ENCODE results near the gene NR5A1.

DNA sequence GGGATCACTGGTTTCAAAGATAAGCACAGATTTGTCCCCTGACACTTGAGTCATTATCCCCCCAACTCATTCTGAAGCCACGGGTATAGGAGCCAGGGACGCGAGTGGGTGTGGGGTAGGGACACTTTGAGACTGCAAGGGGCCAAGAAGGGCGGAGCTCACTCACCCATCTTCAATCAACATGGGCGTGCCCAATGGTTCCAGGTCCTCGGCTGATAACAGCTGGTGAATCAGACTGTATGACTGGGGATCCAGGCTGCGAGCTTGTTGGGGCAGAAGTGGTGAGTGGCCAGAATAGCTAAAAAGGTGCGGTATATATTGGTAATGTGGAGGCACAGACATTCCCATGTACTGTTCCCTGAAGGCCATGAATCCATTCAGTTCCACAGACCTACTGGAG, 30.7 kb upstream of the NR5A1 start:
- TF ChIP-seq ZNF521 (tag by site-specific recombination; IDR thresholded peaks at IDR 0.05) (no peak), ZNF449 (tag by site-specific recombination; IDR thresholded peaks at IDR 0.05) (no peak), YY2 (tag by site-specific recombination; IDR thresholded peaks at IDR 0.05) (no peak), ZNF792 (tag by site-specific recombination; IDR thresholded peaks at IDR 0.05) (no peak), KLF10 (tag by site-specific recombination; IDR thresholded peaks at IDR 0.05) (no peak), OSR2 (tag by site-specific recombination; IDR thresholded peaks at IDR 0.05) (no peak), YY1 (tag by site-specific recombination; IDR thresholded peaks at IDR 0.05) (no peak), ZNF140 (tag by site-specific recombination; IDR thresholded peaks at IDR 0.05) (no peak), SCRT1 (tag by site-specific recombination; IDR thresholded peaks at IDR 0.05; ENCODE audit: borderline replicate concordance) (no peak), ZXDB (tag by site-specific recombination; IDR thresholded peaks at IDR 0.05) (no peak)
- TF ChIP-seq, protein P1, sequence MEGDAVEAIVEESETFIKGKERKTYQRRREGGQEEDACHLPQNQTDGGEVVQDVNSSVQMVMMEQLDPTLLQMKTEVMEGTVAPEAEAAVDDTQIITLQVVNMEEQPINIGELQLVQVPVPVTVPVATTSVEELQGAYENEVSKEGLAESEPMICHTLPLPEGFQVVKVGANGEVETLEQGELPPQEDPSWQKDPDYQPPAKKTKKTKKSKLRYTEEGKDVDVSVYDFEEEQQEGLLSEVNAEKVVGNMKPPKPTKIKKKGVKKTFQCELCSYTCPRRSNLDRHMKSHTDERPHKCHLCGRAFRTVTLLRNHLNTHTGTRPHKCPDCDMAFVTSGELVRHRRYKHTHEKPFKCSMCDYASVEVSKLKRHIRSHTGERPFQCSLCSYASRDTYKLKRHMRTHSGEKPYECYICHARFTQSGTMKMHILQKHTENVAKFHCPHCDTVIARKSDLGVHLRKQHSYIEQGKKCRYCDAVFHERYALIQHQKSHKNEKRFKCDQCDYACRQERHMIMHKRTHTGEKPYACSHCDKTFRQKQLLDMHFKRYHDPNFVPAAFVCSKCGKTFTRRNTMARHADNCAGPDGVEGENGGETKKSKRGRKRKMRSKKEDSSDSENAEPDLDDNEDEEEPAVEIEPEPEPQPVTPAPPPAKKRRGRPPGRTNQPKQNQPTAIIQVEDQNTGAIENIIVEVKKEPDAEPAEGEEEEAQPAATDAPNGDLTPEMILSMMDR (tag by site-specific recombination; IDR thresholded peaks at IDR 0.05): no peak
- TF ChIP-seq, protein P2, sequence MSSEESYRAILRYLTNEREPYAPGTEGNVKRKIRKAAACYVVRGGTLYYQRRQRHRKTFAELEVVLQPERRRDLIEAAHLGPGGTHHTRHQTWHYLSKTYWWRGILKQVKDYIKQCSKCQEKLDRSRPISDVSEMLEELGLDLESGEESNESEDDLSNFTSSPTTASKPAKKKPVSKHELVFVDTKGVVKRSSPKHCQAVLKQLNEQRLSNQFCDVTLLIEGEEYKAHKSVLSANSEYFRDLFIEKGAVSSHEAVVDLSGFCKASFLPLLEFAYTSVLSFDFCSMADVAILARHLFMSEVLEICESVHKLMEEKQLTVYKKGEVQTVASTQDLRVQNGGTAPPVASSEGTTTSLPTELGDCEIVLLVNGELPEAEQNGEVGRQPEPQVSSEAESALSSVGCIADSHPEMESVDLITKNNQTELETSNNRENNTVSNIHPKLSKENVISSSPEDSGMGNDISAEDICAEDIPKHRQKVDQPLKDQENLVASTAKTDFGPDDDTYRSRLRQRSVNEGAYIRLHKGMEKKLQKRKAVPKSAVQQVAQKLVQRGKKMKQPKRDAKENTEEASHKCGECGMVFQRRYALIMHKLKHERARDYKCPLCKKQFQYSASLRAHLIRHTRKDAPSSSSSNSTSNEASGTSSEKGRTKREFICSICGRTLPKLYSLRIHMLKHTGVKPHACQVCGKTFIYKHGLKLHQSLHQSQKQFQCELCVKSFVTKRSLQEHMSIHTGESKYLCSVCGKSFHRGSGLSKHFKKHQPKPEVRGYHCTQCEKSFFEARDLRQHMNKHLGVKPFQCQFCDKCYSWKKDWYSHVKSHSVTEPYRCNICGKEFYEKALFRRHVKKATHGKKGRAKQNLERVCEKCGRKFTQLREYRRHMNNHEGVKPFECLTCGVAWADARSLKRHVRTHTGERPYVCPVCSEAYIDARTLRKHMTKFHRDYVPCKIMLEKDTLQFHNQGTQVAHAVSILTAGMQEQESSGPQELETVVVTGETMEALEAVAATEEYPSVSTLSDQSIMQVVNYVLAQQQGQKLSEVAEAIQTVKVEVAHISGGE (tag by site-specific recombination; conservative IDR thresholded peaks at IDR 0.05; ENCODE audit: low read depth): no peak
- TF ChIP-seq, protein P3, sequence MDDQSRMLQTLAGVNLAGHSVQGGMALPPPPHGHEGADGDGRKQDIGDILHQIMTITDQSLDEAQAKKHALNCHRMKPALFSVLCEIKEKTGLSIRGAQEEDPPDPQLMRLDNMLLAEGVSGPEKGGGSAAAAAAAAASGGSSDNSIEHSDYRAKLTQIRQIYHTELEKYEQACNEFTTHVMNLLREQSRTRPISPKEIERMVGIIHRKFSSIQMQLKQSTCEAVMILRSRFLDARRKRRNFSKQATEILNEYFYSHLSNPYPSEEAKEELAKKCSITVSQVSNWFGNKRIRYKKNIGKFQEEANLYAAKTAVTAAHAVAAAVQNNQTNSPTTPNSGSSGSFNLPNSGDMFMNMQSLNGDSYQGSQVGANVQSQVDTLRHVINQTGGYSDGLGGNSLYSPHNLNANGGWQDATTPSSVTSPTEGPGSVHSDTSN (CRISPR knock-in tag; IDR thresholded peaks at IDR 0.05): no peak
